H1 (cell line): ENCODE data around the gene SRI. TPM values are rescaled to one million over a fixed set of nuclear protein-coding genes. Genes with fewer than 3 reads are reported as not detected.

ENCODE experiments used
- CTCF ChIA-PET: fragments of 300-600 bp; sonication (Branson Sonifier 250); formaldehyde crosslinking; loops from one replicate; lab custom pipeline; 2021; ENCODE audit not compliant: partially characterized antibody; lab: Charles Lee
- POLR2A ChIA-PET: fragments of 300-600 bp; sonication (Branson Sonifier 250); formaldehyde crosslinking; loops from one replicate; lab custom pipeline; 2021; ENCODE audit warnings: inconsistent platforms; ENCODE audit not compliant: partially characterized antibody; lab: Charles Lee
- DNase-seq, 2 experiments: peaks; one replicate each; pipeline versions ENCODE4 v3.0.0 to v3.0.0-alpha.2; 2010 to 2022; ENCODE audit warnings: low spot score in 2 of 2, low read depth in 1 of 2, mixed read lengths in 1 of 2
- FAIRE-seq: peaks from 2 replicates; lab custom pipeline; 2011; peaks lifted over from hg19 to GRCh38; lab: Jason Lieb, UNC
- H2AFZ ChIP-seq: 2 replicates; pipeline ENCODE4 v1.8.1; 2012; ENCODE audit warnings: low read length, inconsistent platforms
- H2AK5ac ChIP-seq: 2 replicates; pipeline ENCODE4 v1.6.1; 2013; ENCODE audit warnings: low read depth, low read length
- H2BK120ac ChIP-seq: replicated peaks from 2 replicates; pipeline ENCODE3; 2013; ENCODE audit warnings: low read depth, low read length, inconsistent platforms
- H2BK12ac ChIP-seq: 2 replicates; pipeline ENCODE4 v1.6.1; 2013; ENCODE audit warnings: low read depth, low read length
- H2BK15ac ChIP-seq: 2 replicates; pipeline ENCODE4 v1.6.1; 2013; ENCODE audit warnings: low read length
- H2BK20ac ChIP-seq: 2 replicates; pipeline ENCODE4 v1.6.1; 2013; ENCODE audit warnings: low read length
- H2BK5ac ChIP-seq: 2 replicates; pipeline ENCODE4 v1.6.1; 2013; ENCODE audit warnings: low read depth, low read length
- H3K14ac ChIP-seq: 2 replicates; pipeline ENCODE4 v1.6.1; 2013; ENCODE audit warnings: inconsistent platforms; ENCODE audit not compliant: insufficient read length
- H3K18ac ChIP-seq: 2 replicates; pipeline ENCODE4 v1.6.1; 2013; ENCODE audit warnings: low read length; ENCODE audit errors: extremely low read depth
- H3K23ac ChIP-seq: 2 replicates; pipeline ENCODE4 v1.6.1; 2013; ENCODE audit warnings: inconsistent platforms; ENCODE audit not compliant: insufficient read length
- H3K23me2 ChIP-seq: 2 replicates; pipeline ENCODE4 v1.6.1; 2013; ENCODE audit warnings: low read depth, low read length
- H3K27ac ChIP-seq: 2 replicates; pipeline ENCODE4 v1.6.1; 2011; ENCODE audit warnings: low read depth, low read length, inconsistent platforms
- H3K27me3 ChIP-seq, 4 experiments: replicated peaks in 1 of 4; 1 replicate in 1 of 4; 2 replicates in 3 of 4; pipeline versions ENCODE4 v1.6.1 to v1.8.1; 2011 to 2013; ENCODE audit warnings: low read length in 3 of 4, mild to moderate bottlenecking in 3 of 4, inconsistent platforms in 2 of 4, mixed read lengths in 2 of 4, moderate library complexity in 1 of 4; ENCODE audit not compliant: control insufficient read depth in 3 of 4, insufficient read depth in 3 of 4; ENCODE audit errors: extremely low read depth in 1 of 4
- H3K36me3 ChIP-seq, 4 experiments: 2 replicates each; pipeline versions ENCODE4 v1.6.1 to v1.8.1; 2011 to 2013; ENCODE audit warnings: mild to moderate bottlenecking in 4 of 4, low read length in 3 of 4, moderate library complexity in 2 of 4, control low read depth in 1 of 4, inconsistent platforms in 1 of 4; ENCODE audit not compliant: insufficient read depth in 4 of 4, control insufficient read depth in 2 of 4
- H3K4ac ChIP-seq: replicated peaks from 2 replicates; pipeline ENCODE3; 2013; ENCODE audit warnings: low read length, low read depth, mixed read lengths, inconsistent platforms; ENCODE audit not compliant: insufficient read length
- H3K4me1 ChIP-seq, 4 experiments: replicated peaks in 1 of 4; 1 replicate in 1 of 4; 2 replicates in 3 of 4; pipeline versions ENCODE4 v1.6.1 to v1.8.1; 2011 to 2013; ENCODE audit warnings: low read length in 3 of 4, inconsistent platforms in 2 of 4, mixed read lengths in 1 of 4; ENCODE audit not compliant: insufficient read depth in 4 of 4, control insufficient read depth in 3 of 4
- H3K4me2 ChIP-seq, 2 experiments: 2 replicates each; pipeline versions ENCODE4 v1.6.1 to v1.8.1; 2011 to 2013; ENCODE audit warnings: low read depth in 2 of 2, low read length in 2 of 2, control low read depth in 1 of 2, inconsistent platforms in 1 of 2, mild to moderate bottlenecking in 1 of 2; ENCODE audit not compliant: insufficient read depth in 1 of 2
- H3K4me3 ChIP-seq, 4 experiments: fragments of 200-600, 300-600 bp in 1 of 4; sonication (generic), shearing (Covaris generic), sonication (Bioruptor Twin) in 1 of 4; 2 replicates each; pipeline versions ENCODE4 v1.5.1 to v1.8.1; 2011 to 2016; ENCODE audit warnings: low read length in 4 of 4, low read depth in 3 of 4, control low read depth in 2 of 4, inconsistent platforms in 2 of 4, mild to moderate bottlenecking in 2 of 4, mixed read lengths in 1 of 4, moderate library complexity in 1 of 4; ENCODE audit not compliant: insufficient read depth in 2 of 4; ENCODE audit errors: extremely low read depth in 1 of 4
- H3K56ac ChIP-seq: replicated peaks from 2 replicates; pipeline ENCODE3; 2013; ENCODE audit warnings: low read depth, mild to moderate bottlenecking, mixed read lengths, low read length, inconsistent platforms; ENCODE audit not compliant: insufficient read length
- H3K79me1 ChIP-seq: 2 replicates; pipeline ENCODE4 v1.6.1; 2013; ENCODE audit warnings: low read depth, low read length, control low read depth
- H3K79me2 ChIP-seq, 2 experiments: 2 replicates each; pipeline versions ENCODE4 v1.6.1 to v1.8.1; 2012 to 2013; ENCODE audit warnings: low read length in 2 of 2, mild to moderate bottlenecking in 2 of 2, inconsistent platforms in 1 of 2; ENCODE audit not compliant: insufficient read depth in 2 of 2, control insufficient read depth in 1 of 2
- H3K9ac ChIP-seq, 4 experiments: replicated peaks in 1 of 4; 1 replicate in 1 of 4; 2 replicates in 3 of 4; pipeline versions ENCODE4 v1.6.1 to v1.8.1; 2011 to 2013; ENCODE audit warnings: low read depth in 3 of 4, low read length in 3 of 4, control low read depth in 2 of 4, mild to moderate bottlenecking in 2 of 4, moderate library complexity in 2 of 4, inconsistent platforms in 1 of 4; ENCODE audit errors: extremely low read depth in 1 of 4
- H3K9me3 ChIP-seq, 2 experiments: 2 replicates each; pipeline versions ENCODE4 v1.6.1 to v1.8.1; 2012 to 2013; ENCODE audit warnings: mild to moderate bottlenecking in 2 of 2, moderate library complexity in 2 of 2, control low read depth in 1 of 2, inconsistent platforms in 1 of 2, low read depth in 1 of 2, low read length in 1 of 2, mixed read lengths in 1 of 2; ENCODE audit not compliant: insufficient read depth in 2 of 2
- H4K20me1 ChIP-seq, 2 experiments: replicated peaks in 1 of 2; 2 replicates each; pipeline versions ENCODE3 to v1.8.1; 2011 to 2013; ENCODE audit warnings: inconsistent platforms in 2 of 2, low read length in 2 of 2, mild to moderate bottlenecking in 1 of 2; ENCODE audit not compliant: insufficient read depth in 2 of 2, control insufficient read depth in 1 of 2
- H4K5ac ChIP-seq: 2 replicates; pipeline ENCODE4 v1.6.1; 2013; ENCODE audit warnings: low read length, low read depth, mixed read lengths, inconsistent platforms; ENCODE audit not compliant: insufficient read length
- H4K8ac ChIP-seq: 2 replicates; pipeline ENCODE4 v1.8.0; 2013; ENCODE audit warnings: mild to moderate bottlenecking, moderate library complexity, low read length, inconsistent platforms; ENCODE audit not compliant: insufficient read depth; ENCODE audit errors: extremely low read depth
- H4K91ac ChIP-seq: replicated peaks from 2 replicates; pipeline ENCODE3; 2013; ENCODE audit warnings: low read length, mixed read lengths, inconsistent platforms; ENCODE audit not compliant: insufficient read length
- CHD1 ChIP-seq: IDR thresholded peaks from 2 replicates; pipeline ENCODE4 v1.6.1; 2012; ENCODE audit warnings: low read depth, low read length, improper control_type of control experiment
- CREB1 ChIP-seq: IDR thresholded peaks from 2 replicates; pipeline ENCODE4 v1.6.1; 2012; ENCODE audit warnings: inconsistent platforms
- EZH2 ChIP-seq: fragments of 200-600 bp; sonication (generic); IDR thresholded peaks from 2 replicates; pipeline ENCODE4 v1.7.1; 2012; ENCODE audit warnings: low read depth, mild to moderate bottlenecking, moderate library complexity, low read length, inconsistent platforms; ENCODE audit not compliant: severe bottlenecking
- KDM5A ChIP-seq: fragments of 200-600 bp; IDR thresholded peaks from 2 replicates; pipeline ENCODE4 v1.7.1; 2012; ENCODE audit warnings: mild to moderate bottlenecking, low read length, inconsistent platforms, mixed read lengths
- PHF8 ChIP-seq: fragments of 200-600 bp; sonication (generic); conservative IDR thresholded peaks from 2 replicates; pipeline ENCODE4 v1.7.1; 2012; ENCODE audit warnings: low read depth, mild to moderate bottlenecking, inconsistent platforms, low read length, moderate library complexity
- ZNF274 ChIP-seq: IDR thresholded peaks from 2 replicates; pipeline ENCODE4 v1.7.0; 2012; ENCODE audit warnings: low read length, borderline replicate concordance; ENCODE audit errors: extremely low read depth
- WGBS, 2 experiments: shearing (Covaris generic) in 1 of 2; methylation state at CpG; one replicate each; pipeline versions ENCODE4 v1.1.6 to v1.1.7; 2013 to 2015; ENCODE audit warnings: low lambda C conversion rate in 2 of 2, mixed read lengths in 2 of 2, inconsistent platforms in 1 of 2, low coverage in 1 of 2, missing lambda C conversion rate in 1 of 2; ENCODE audit not compliant: insufficient replicate concordance in 2 of 2, insufficient coverage in 1 of 2, insufficient read length in 1 of 2; ENCODE audit errors: extremely low coverage in 1 of 2, missing lambda C conversion rate in 1 of 2; 5-methylcytosine and 5-hydroxymethylcytosine counted together
- polyA plus RNA-seq, 7 experiments: library from polyadenylated mRNA; depleted of rRNA in 3 of 7; stranded (reverse) in 5 of 7; unstranded in 2 of 7; fragments of >200 nt in 5 of 7; fragments of 200-250 nt in 2 of 7; gene quantifications; 1 replicate in 5 of 7; 2 replicates in 1 of 7; 4 replicates in 1 of 7; pipeline versions ENCODE4 v1.2.1 to v1.2.3, GENCODE V29; 2011 to 2013; ENCODE audit warnings: missing spikeins in 2 of 7, mixed read lengths in 2 of 7
- total RNA-seq: library from RNA; stranded (reverse); fragmentation: NEBNext Ultra II Directional; extraction: Animal tissue kit (Norgen Biotek cat#: 25700); gene quantifications from 2 replicates; pipeline ENCODE4 v1.2.1, GENCODE V29; 2021

The SRI gene
- total and polyA plus RNA-seq, 2 of the 8 experiments (the other 6 are each of a cell fraction or from before 2014, with no cell fraction given) = 118 to 170 TPM

DNA sequence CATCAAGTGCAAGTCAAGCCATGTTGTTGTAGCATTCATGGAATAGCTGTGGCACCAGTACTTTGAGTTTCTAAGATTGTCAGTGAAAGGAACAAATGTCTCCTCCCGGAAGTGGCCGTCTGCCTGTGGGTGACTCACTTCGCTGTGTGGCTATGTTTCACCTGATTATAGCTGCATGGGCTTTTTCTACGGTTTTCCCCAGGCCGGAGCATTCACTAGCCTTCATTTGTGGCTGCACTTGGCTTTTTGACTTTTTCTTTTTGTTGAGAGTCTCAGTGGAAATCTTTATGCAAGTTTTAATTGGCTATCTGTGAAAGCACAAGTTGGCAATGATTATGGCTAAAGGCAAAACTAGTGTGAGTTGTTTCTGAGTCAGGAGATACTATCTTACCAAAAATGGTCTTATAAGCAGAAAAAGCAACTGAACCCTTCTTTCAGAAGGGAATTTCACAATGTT lies 35.0 kb downstream of the SRI start:
- CTCF ChIA-PET = interaction anchor here (1.4 kb wide), 1 partner anchor 18 kb away, joined by 3 read pairs; no protein-coding TSS in a partner anchor

More for the DNA sequence above, 35.0 kb downstream of the SRI start:
- Histone ChIP-seq H3K79me2 (no peaks in the 10 kb centered on the region), H3K23ac (no peak overlapping the region), H3K9me3 (no peaks in the 10 kb centered on the region), H2BK120ac (no peak overlapping the region), H3K18ac (no peak overlapping the region), H3K4me2 (no peak overlapping the region), H4K5ac (no peak overlapping the region), H3K9ac (no peak overlapping the region), H3K27ac (no peak overlapping the region), H2BK15ac (no peak overlapping the region), H3K4me1 (peaks cover 0 to 4% (median 0%) of the 10 kb centered on the region in 4 experiments; a peak in 3 of 7 replicates), H4K20me1 (no peaks in the 10 kb centered on the region), H2AFZ (no peak overlapping the region), H3K23me2 (no peaks in the 10 kb centered on the region), H2AK5ac (no peak overlapping the region), H3K79me1 (no peaks in the 10 kb centered on the region), H3K4ac (no peak overlapping the region), H3K4me3 (no peak overlapping the region), H3K56ac (no peak overlapping the region), H4K91ac (no peak overlapping the region), H4K8ac (no peak overlapping the region), H3K27me3 (no peaks in the 10 kb centered on the region), H3K36me3 (no peaks in the 10 kb centered on the region), H2BK20ac (no peak overlapping the region), H3K14ac (no peak overlapping the region), H2BK12ac (no peak overlapping the region), H2BK5ac (no peak overlapping the region)
- POLR2A ChIA-PET = no interaction called here
- WGBS, 2 experiments = 89% methylated on average over 5 of the region's 5 CpGs; no CpG with 5 or more reads in 1 of the 2 experiments
- TF ChIP-seq EZH2 (no peak), CHD1 (no peak), ZNF274 (no peak), PHF8 (no peak), CREB1 (no peak), KDM5A (no peak)
- DNase-seq (no peak), FAIRE-seq (no peak)
